ENCODE data around the gene GYPE.
"Not testable (repeated sequence)": the region's sequence is repeated elsewhere in the genome, so short reads cannot be mapped to it uniquely, and the experiment has no call there.

The GYPE gene

GRCh38 chr4:143869925-143870324, 35.4 kb downstream of the GYPE start:
- DNase-seq (ENCODE audit: low spot score), result not testable (repeated sequence)

- not testable (repeated sequence) for DNase-seq (ENCODE audit: low spot score)
Measured at GRCh38 chr4:143862716-143863115, 42.6 kb downstream of the GYPE start.

DNA sequence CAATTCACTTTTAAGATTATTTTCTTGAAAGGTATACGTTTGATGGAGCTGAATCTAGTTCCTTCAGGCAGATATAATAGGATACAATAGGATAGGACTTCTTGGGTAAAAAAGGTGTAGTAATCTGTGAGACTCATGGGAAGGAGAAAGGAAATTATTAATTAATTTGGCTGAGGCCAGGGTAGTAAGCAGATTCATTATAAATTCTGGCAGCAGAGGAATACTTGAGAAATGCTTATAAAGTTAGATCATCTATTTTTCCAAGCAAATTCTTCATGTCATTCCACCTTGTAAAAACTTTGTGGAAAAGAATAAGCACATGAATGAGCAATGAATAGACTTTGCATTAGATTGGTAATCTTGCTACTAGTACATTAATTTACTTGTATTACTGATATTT, 46.9 kb downstream of the GYPE start:
- no peak for DNase-seq (ENCODE audit: low spot score)

GRCh38 chr4:143857391-143858336, 47.7 kb downstream of the GYPE start:
- not testable (repeated sequence) for DNase-seq (ENCODE audit: low spot score)

GRCh38 chr4:143856017-143856557, 49.3 kb downstream of the GYPE start:
- DNase-seq (ENCODE audit: low spot score), result not testable (repeated sequence)

GRCh38 chr4:143854645-143855044, 50.7 kb downstream of the GYPE start:
- not testable (repeated sequence) for DNase-seq (ENCODE audit: low spot score)

- not testable (repeated sequence) for DNase-seq (ENCODE audit: low spot score)
Measured at GRCh38 chr4:143849296-143849695, 56.1 kb downstream of the GYPE start.

- DNase-seq (ENCODE audit: low spot score), result not testable (repeated sequence)
Measured at GRCh38 chr4:143843506-143843832, 61.9 kb downstream of the GYPE start.

- DNase-seq (ENCODE audit: low spot score), result not testable (repeated sequence)
Measured at GRCh38 chr4:143842624-143843505, 62.5 kb downstream of the GYPE start.

DNA sequence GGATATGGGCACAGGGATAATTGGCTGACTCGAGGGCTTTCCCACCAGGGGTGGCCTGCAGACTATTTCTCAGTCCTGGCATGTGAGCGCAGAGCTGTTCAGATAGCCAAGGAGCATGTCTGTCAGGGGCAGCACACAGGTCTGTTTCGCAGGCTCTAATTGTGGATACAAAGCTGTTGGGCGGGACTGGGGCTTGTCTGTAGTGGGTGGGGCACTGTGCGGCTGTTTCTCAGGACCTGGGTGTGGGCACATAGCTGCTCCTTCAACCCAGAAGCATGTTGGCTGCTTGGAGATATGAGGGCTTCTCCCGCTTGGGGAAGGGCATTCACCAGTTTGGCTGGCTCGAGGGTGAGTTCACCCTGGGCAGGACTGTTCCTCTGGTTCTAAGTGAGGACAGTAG, 65.9 kb downstream of the GYPE start:
- not testable (repeated sequence) for DNase-seq (ENCODE audit: low spot score)

- not testable (repeated sequence) for DNase-seq (ENCODE audit: low spot score)
Measured at GRCh38 chr4:143834196-143834595, 71.2 kb downstream of the GYPE start.

- not testable (repeated sequence) for DNase-seq (ENCODE audit: low spot score)
Measured at GRCh38 chr4:143833676-143834075, 71.7 kb downstream of the GYPE start.

GRCh38 chr4:143830576-143830975, 74.8 kb downstream of the GYPE start:
- not testable (repeated sequence) for DNase-seq (ENCODE audit: low spot score)

DNA sequence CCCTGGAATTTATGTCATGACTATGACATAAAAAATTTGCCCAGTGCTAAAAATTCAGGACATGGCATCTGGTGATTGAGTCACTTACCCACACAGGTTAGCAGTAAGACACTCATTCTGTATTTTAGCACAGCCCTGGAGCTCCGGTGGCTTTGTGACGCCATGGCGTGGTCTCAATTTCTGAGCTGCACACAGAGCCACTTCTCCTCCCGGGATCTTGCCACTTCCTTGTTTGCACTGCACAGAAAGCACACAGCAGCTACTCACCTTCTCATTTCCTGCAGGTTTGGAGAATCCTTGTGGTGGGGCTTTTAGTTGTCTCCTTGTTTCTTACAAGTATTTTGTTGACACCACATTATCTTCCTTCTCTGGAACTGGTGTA, 76.1 kb downstream of the GYPE start:
- not testable (repeated sequence) for DNase-seq (ENCODE audit: low spot score)

Measured in HuH-7 (cell line).